GM12878 (cell line): ENCODE results near the gene ATP6AP2. TPM values are rescaled to one million over a fixed set of nuclear protein-coding genes. Genes with fewer than 3 reads are reported as not detected.

ENCODE experiments used
- CREB1 ChIP-seq: IDR thresholded peaks from 2 replicates; pipeline ENCODE4 v1.6.1; 2012; ENCODE audit warnings: low read depth, mild to moderate bottlenecking, inconsistent platforms
- FOS ChIP-seq: IDR thresholded peaks from 3 replicates; pipeline ENCODE4 v1.6.1; 2011; ENCODE audit warnings: borderline replicate concordance; ENCODE audit not compliant: insufficient read length; ENCODE audit errors: extremely low read depth
- NRF1 ChIP-seq: conservative IDR thresholded peaks from 2 replicates; pipeline ENCODE4 v1.6.1; 2011; ENCODE audit warnings: mild to moderate bottlenecking, low read depth, low read length, improper control_type of control experiment
- RFX5 ChIP-seq: IDR thresholded peaks from 2 replicates; pipeline ENCODE4 v1.6.1; 2011; ENCODE audit warnings: low read depth, low read length, improper control_type of control experiment
- SRF ChIP-seq, 2 experiments: IDR thresholded peaks; 2 replicates each; pipeline ENCODE4 v1.6.1; 2011; ENCODE audit warnings: low read depth in 2 of 2, low read length in 2 of 2, mild to moderate bottlenecking in 1 of 2, moderate library complexity in 1 of 2
- polyA plus RNA-seq, 11 experiments: library from polyadenylated mRNA; depleted of rRNA in 4 of 11; unstranded in 6 of 11; stranded (reverse) in 5 of 11; fragments of >200 nt; fragmentation: Nextera tagmentation in 4 of 11; fragmentation: Illumina TruSeq in 1 of 11; extraction: Ambion mirVana in 4 of 11; extraction: Trizol in 1 of 11; gene quantifications; 1 replicate in 1 of 11; 2 replicates in 10 of 11; pipeline versions ENCODE4 v1.2.1 to v1.2.3, GENCODE V29; 2011 to 2016; ENCODE audit warnings: inconsistent platforms in 2 of 11, missing spikeins in 2 of 11, low read depth in 1 of 11
- total RNA-seq, 4 experiments: library from RNA; depleted of rRNA in 3 of 4; stranded (reverse); fragments of >200 nt in 3 of 4; fragmentation: Illumina TruSeq in 1 of 4; extraction: Trizol in 1 of 4; gene quantifications; 2 replicates each; pipeline versions ENCODE4 v1.2.1 to v1.2.3, GENCODE V29; 2013 to 2021
- TF ChIP-seq, protein P1 (sequence below): fragments of 450-650 bp; formaldehyde crosslinking; IDR thresholded peaks from 2 replicates; pipeline ENCODE4 v1.5.0; 2022; ENCODE audit warnings: mild to moderate bottlenecking, missing genetic modification characterization
- TF ChIP-seq, protein P2 (sequence below): fragments of 450-650 bp; IDR thresholded peaks from 2 replicates; pipeline ENCODE4 v1.6.1; 2016; ENCODE audit warnings: mild to moderate bottlenecking
- TF ChIP-seq, protein P3 (sequence below): fragments of 450-650 bp; formaldehyde crosslinking; IDR thresholded peaks from 2 replicates; pipeline ENCODE4 v1.4.0; 2022; ENCODE audit warnings: mild to moderate bottlenecking, moderate library complexity
- TF ChIP-seq, protein P4 (sequence below): fragments of 450-650 bp; IDR thresholded peaks from 2 replicates; pipeline ENCODE4 v1.6.1; 2016; ENCODE audit warnings: mild to moderate bottlenecking, moderate library complexity, borderline replicate concordance
- TF ChIP-seq, protein P5 (sequence below): IDR thresholded peaks from 2 replicates; pipeline ENCODE4 v1.6.1; 2011; ENCODE audit warnings: borderline replicate concordance, low read depth, mild to moderate bottlenecking, moderate library complexity, low read length; ENCODE audit not compliant: insufficient read depth, poor library complexity, severe bottlenecking
- TF ChIP-seq, protein P6 (sequence below): fragments of 450-650 bp; IDR thresholded peaks from 2 replicates; pipeline ENCODE4 v1.6.1; 2017; ENCODE audit warnings: mild to moderate bottlenecking

Gene ATP6AP2
- total and polyA plus RNA-seq, 10 of the 15 experiments (the other 5 are each of a cell fraction or from before 2014, with no cell fraction given) = 36.3 to 141 (median 56.0) TPM

DNA sequence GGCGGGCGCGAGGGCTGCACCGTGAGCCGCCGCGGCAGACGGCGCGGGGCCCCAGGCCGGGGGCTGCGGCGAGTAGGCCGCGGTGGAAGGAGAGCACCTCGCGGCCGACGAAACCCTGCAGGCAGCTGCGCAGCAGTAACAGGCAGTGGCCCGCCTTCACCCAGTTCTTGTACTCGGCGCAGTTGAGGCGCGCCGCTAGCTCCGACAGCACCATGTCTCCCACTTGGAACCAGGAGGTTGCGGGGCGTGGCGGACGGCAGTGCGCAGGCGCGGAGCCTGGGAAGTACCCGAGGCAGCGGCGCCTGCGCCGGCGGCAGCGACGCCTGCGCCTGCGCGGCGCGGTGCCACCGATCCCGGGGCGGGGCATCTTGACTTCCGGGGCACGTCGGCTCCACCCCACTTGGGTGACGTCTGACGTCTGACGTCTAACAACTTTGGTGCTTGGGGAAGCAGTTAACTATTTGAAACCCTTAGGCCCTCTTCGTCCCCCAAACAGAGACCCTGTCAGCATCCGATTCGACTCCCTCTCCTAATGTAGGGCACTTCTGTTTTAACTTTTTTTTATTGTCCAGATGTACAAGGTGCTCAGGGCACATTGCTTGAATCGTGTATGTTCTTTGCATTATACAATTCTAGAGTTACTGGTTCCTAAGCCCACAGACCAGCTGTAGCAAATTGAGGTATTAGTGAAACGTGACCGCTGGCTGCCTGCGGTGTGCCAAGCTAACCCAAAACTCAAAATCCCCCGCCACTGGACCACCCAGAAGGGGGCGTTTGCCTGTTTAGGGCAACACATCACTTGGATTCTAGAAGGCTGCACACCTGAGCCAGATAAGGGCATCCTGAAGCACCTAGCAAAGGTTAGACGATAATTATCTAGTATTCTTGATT is 66.8 kb downstream of the ATP6AP2 start, which contains the start of gene CXorf38 (continued):
- TF ChIP-seq, protein P1, sequence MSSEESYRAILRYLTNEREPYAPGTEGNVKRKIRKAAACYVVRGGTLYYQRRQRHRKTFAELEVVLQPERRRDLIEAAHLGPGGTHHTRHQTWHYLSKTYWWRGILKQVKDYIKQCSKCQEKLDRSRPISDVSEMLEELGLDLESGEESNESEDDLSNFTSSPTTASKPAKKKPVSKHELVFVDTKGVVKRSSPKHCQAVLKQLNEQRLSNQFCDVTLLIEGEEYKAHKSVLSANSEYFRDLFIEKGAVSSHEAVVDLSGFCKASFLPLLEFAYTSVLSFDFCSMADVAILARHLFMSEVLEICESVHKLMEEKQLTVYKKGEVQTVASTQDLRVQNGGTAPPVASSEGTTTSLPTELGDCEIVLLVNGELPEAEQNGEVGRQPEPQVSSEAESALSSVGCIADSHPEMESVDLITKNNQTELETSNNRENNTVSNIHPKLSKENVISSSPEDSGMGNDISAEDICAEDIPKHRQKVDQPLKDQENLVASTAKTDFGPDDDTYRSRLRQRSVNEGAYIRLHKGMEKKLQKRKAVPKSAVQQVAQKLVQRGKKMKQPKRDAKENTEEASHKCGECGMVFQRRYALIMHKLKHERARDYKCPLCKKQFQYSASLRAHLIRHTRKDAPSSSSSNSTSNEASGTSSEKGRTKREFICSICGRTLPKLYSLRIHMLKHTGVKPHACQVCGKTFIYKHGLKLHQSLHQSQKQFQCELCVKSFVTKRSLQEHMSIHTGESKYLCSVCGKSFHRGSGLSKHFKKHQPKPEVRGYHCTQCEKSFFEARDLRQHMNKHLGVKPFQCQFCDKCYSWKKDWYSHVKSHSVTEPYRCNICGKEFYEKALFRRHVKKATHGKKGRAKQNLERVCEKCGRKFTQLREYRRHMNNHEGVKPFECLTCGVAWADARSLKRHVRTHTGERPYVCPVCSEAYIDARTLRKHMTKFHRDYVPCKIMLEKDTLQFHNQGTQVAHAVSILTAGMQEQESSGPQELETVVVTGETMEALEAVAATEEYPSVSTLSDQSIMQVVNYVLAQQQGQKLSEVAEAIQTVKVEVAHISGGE = no peak
- TF ChIP-seq, protein P2, sequence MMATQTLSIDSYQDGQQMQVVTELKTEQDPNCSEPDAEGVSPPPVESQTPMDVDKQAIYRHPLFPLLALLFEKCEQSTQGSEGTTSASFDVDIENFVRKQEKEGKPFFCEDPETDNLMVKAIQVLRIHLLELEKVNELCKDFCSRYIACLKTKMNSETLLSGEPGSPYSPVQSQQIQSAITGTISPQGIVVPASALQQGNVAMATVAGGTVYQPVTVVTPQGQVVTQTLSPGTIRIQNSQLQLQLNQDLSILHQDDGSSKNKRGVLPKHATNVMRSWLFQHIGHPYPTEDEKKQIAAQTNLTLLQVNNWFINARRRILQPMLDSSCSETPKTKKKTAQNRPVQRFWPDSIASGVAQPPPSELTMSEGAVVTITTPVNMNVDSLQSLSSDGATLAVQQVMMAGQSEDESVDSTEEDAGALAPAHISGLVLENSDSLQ = peak; percentile 77
- TF ChIP-seq, protein P3, sequence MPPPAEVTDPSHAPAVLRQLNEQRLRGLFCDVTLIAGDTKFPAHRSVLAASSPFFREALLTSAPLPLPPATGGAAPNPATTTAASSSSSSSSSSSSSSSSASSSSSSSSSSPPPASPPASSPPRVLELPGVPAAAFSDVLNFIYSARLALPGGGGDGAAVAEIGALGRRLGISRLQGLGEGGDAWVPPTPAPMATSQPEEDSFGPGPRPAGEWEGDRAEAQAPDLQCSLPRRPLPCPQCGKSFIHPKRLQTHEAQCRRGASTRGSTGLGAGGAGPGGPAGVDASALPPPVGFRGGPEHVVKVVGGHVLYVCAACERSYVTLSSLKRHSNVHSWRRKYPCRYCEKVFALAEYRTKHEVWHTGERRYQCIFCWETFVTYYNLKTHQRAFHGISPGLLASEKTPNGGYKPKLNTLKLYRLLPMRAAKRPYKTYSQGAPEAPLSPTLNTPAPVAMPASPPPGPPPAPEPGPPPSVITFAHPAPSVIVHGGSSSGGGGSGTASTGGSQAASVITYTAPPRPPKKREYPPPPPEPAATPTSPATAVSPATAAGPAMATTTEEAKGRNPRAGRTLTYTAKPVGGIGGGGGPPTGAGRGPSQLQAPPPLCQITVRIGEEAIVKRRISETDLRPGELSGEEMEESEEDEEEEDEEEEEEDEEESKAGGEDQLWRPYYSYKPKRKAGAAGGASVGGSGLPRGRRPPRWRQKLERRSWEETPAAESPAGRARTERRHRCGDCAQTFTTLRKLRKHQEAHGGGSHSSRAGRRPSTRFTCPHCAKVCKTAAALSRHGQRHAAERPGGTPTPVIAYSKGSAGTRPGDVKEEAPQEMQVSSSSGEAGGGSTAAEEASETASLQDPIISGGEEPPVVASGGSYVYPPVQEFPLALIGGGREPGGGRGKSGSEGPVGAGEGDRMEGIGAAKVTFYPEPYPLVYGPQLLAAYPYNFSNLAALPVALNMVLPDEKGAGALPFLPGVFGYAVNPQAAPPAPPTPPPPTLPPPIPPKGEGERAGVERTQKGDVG (CRISPR knock-in tag) = no peak
- TF ChIP-seq CREB1 (peak; percentile 85), SRF (IDR thresholded peaks at IDR 0.05; ENCODE audit: low read depth in 2 of 2, low read length in 2 of 2) (no peak), FOS (no peak), NRF1 (peak; percentile 100), RFX5 (0 out of 2 replicates have a peak, but pooled peaks have one; percentile 13)
- TF ChIP-seq, protein P4, sequence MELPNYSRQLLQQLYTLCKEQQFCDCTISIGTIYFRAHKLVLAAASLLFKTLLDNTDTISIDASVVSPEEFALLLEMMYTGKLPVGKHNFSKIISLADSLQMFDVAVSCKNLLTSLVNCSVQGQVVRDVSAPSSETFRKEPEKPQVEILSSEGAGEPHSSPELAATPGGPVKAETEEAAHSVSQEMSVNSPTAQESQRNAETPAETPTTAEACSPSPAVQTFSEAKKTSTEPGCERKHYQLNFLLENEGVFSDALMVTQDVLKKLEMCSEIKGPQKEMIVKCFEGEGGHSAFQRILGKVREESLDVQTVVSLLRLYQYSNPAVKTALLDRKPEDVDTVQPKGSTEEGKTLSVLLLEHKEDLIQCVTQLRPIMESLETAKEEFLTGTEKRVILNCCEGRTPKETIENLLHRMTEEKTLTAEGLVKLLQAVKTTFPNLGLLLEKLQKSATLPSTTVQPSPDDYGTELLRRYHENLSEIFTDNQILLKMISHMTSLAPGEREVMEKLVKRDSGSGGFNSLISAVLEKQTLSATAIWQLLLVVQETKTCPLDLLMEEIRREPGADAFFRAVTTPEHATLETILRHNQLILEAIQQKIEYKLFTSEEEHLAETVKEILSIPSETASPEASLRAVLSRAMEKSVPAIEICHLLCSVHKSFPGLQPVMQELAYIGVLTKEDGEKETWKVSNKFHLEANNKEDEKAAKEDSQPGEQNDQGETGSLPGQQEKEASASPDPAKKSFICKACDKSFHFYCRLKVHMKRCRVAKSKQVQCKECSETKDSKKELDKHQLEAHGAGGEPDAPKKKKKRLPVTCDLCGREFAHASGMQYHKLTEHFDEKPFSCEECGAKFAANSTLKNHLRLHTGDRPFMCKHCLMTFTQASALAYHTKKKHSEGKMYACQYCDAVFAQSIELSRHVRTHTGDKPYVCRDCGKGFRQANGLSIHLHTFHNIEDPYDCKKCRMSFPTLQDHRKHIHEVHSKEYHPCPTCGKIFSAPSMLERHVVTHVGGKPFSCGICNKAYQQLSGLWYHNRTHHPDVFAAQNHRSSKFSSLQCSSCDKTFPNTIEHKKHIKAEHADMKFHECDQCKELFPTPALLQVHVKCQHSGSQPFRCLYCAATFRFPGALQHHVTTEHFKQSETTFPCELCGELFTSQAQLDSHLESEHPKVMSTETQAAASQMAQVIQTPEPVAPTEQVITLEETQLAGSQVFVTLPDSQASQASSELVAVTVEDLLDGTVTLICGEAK = no peak
- TF ChIP-seq, protein P5, sequence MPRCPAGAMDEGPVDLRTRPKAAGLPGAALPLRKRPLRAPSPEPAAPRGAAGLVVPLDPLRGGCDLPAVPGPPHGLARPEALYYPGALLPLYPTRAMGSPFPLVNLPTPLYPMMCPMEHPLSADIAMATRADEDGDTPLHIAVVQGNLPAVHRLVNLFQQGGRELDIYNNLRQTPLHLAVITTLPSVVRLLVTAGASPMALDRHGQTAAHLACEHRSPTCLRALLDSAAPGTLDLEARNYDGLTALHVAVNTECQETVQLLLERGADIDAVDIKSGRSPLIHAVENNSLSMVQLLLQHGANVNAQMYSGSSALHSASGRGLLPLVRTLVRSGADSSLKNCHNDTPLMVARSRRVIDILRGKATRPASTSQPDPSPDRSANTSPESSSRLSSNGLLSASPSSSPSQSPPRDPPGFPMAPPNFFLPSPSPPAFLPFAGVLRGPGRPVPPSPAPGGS = peak; percentile 88
- TF ChIP-seq, protein P6, sequence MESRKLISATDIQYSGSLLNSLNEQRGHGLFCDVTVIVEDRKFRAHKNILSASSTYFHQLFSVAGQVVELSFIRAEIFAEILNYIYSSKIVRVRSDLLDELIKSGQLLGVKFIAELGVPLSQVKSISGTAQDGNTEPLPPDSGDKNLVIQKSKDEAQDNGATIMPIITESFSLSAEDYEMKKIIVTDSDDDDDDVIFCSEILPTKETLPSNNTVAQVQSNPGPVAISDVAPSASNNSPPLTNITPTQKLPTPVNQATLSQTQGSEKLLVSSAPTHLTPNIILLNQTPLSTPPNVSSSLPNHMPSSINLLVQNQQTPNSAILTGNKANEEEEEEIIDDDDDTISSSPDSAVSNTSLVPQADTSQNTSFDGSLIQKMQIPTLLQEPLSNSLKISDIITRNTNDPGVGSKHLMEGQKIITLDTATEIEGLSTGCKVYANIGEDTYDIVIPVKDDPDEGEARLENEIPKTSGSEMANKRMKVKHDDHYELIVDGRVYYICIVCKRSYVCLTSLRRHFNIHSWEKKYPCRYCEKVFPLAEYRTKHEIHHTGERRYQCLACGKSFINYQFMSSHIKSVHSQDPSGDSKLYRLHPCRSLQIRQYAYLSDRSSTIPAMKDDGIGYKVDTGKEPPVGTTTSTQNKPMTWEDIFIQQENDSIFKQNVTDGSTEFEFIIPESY = no peak
